GM19455 (cell line): ENCODE measurements around the gene TCP1.
"Not testable (repeated sequence)": the region's sequence is repeated elsewhere in the genome, so short reads cannot be mapped to it uniquely, and the experiment has no call there.

Experiments used
- ATAC-seq: cut with Tn5 transposase; IDR thresholded peaks from one replicate; pipeline ENCODE4 v1.9.1; 2021; ENCODE audit not compliant: unreplicated experiment

Gene TCP1

GRCh38 chr6:159745081-159745480, 44.3 kb downstream of the TCP1 start:
- no peak for ATAC-seq

- ATAC-seq, result no peak
Measured at GRCh38 chr6:159742165-159742564, 47.2 kb downstream of the TCP1 start.

GRCh38 chr6:159739341-159739740, 50.1 kb downstream of the TCP1 start:
- ATAC-seq, result no peak

GRCh38 chr6:159736908-159737307, 52.5 kb downstream of the TCP1 start:
- ATAC-seq, result no peak

- ATAC-seq, result not testable (repeated sequence)
Measured at GRCh38 chr6:159733395-159733794, 56.0 kb downstream of the TCP1 start.

GRCh38 chr6:159732550-159732949, 56.9 kb downstream of the TCP1 start:
- ATAC-seq, result not testable (repeated sequence)

- no peak for ATAC-seq
Measured at GRCh38 chr6:159730332-159730676, 59.1 kb downstream of the TCP1 start.

GRCh38 chr6:159729598-159730331, 59.6 kb downstream of the TCP1 start:
- no peak for ATAC-seq

GRCh38 chr6:159728531-159728964, 60.9 kb downstream of the TCP1 start:
- no peak for ATAC-seq
